Mesenchymal stem cell (in vitro differentiated cells and primary cell): ENCODE measurements around the gene FBXO34.
A peak's percentile ranks its signal among the peaks of the same experiment; 100 is the strongest.

ENCODE experiments used
- DNase-seq: peaks from one replicate; pipeline ENCODE4 v3.0.0-alpha.2; 2013
- H2AFZ ChIP-seq: one replicate; pipeline ENCODE4 v1.6.1; 2013; ENCODE audit warnings: low read depth, mild to moderate bottlenecking, control low read depth, inconsistent platforms, low read length, moderate library complexity
- H2AK5ac ChIP-seq: 2 replicates; pipeline ENCODE4 v1.6.1; 2013; ENCODE audit warnings: low read length, moderate library complexity, mild to moderate bottlenecking, inconsistent platforms; ENCODE audit not compliant: severe bottlenecking
- H2BK120ac ChIP-seq: one replicate; pipeline ENCODE4 v1.6.1; 2013; ENCODE audit warnings: low read depth, mild to moderate bottlenecking, inconsistent platforms, low read length, moderate library complexity
- H2BK12ac ChIP-seq, 2 experiments: one replicate each; pipeline ENCODE4 v1.6.1; 2013; ENCODE audit warnings: inconsistent platforms in 2 of 2, low read length in 2 of 2, mild to moderate bottlenecking in 2 of 2, moderate library complexity in 2 of 2, control low read depth in 1 of 2
- H2BK15ac ChIP-seq: one replicate; pipeline ENCODE4 v1.6.1; 2013; ENCODE audit warnings: mild to moderate bottlenecking, low read depth, inconsistent platforms; ENCODE audit not compliant: poor library complexity, severe bottlenecking
- H2BK5ac ChIP-seq: 2 replicates; pipeline ENCODE4 v1.6.1; 2013; ENCODE audit warnings: low read depth, mild to moderate bottlenecking, low read length, control low read depth, inconsistent platforms; ENCODE audit not compliant: poor library complexity, severe bottlenecking
- H3K14ac ChIP-seq, 2 experiments: one replicate each; pipeline ENCODE4 v1.6.1; 2013; ENCODE audit warnings: inconsistent platforms in 2 of 2, low read length in 2 of 2, control low read depth in 1 of 2, mild to moderate bottlenecking in 1 of 2, moderate library complexity in 1 of 2
- H3K18ac ChIP-seq, 2 experiments: one replicate each; pipeline ENCODE4 v1.6.1; 2013; ENCODE audit warnings: inconsistent platforms in 2 of 2, low read length in 2 of 2, control low read depth in 1 of 2, low read depth in 1 of 2, mild to moderate bottlenecking in 1 of 2
- H3K23ac ChIP-seq, 2 experiments: one replicate each; pipeline ENCODE4 v1.6.1; 2013; ENCODE audit warnings: inconsistent platforms in 2 of 2, low read length in 2 of 2, mild to moderate bottlenecking in 2 of 2, moderate library complexity in 2 of 2, control low read depth in 1 of 2
- H3K27ac ChIP-seq: 2 replicates; pipeline ENCODE4 v1.5.1; 2013; ENCODE audit warnings: mild to moderate bottlenecking, moderate library complexity, low read length, control low read depth, inconsistent platforms; ENCODE audit not compliant: poor library complexity, severe bottlenecking
- H3K27me3 ChIP-seq, 2 experiments: 2 replicates each; pipeline versions ENCODE4 v1.6.1 to v1.7.0; 2013; ENCODE audit warnings: low read length in 2 of 2, mild to moderate bottlenecking in 2 of 2, moderate library complexity in 2 of 2, control low read depth in 1 of 2, inconsistent platforms in 1 of 2; ENCODE audit not compliant: control insufficient read depth in 1 of 2, insufficient read depth in 1 of 2
- H3K36me3 ChIP-seq, 2 experiments: 2 replicates each; pipeline versions ENCODE4 v1.6.1 to v1.7.0; 2013; ENCODE audit warnings: low read length in 2 of 2, control low read depth in 1 of 2, inconsistent platforms in 1 of 2, low read depth in 1 of 2, mild to moderate bottlenecking in 1 of 2; ENCODE audit not compliant: insufficient read depth in 2 of 2, control insufficient read depth in 1 of 2
- H3K4ac ChIP-seq, 2 experiments: one replicate each; pipeline ENCODE4 v1.6.1; 2013; ENCODE audit warnings: inconsistent platforms in 2 of 2, low read length in 2 of 2, mild to moderate bottlenecking in 2 of 2, moderate library complexity in 2 of 2, control low read depth in 1 of 2, low read depth in 1 of 2
- H3K4me1 ChIP-seq: 2 replicates; pipeline ENCODE4 v1.6.1; 2013; ENCODE audit warnings: low read depth, low read length, control low read depth; ENCODE audit not compliant: control insufficient read depth, insufficient read depth
- H3K4me2 ChIP-seq: 2 replicates; pipeline ENCODE4 v1.6.1; 2013; ENCODE audit warnings: low read length, mild to moderate bottlenecking, inconsistent platforms; ENCODE audit not compliant: poor library complexity, severe bottlenecking
- H3K4me3 ChIP-seq, 2 experiments: 2 replicates each; pipeline versions ENCODE4 v1.5.1 to v1.7.0; 2013; ENCODE audit warnings: low read length in 2 of 2, mild to moderate bottlenecking in 2 of 2, control low read depth in 1 of 2, low read depth in 1 of 2; ENCODE audit not compliant: insufficient read depth in 1 of 2
- H3K79me1 ChIP-seq: replicated peaks from 2 replicates; pipeline ENCODE4 v1.6.1; 2013; ENCODE audit warnings: mild to moderate bottlenecking, control low read depth, low read length, inconsistent platforms; ENCODE audit not compliant: poor library complexity, severe bottlenecking
- H3K9ac ChIP-seq: 2 replicates; pipeline ENCODE4 v1.7.0; 2013; ENCODE audit warnings: mild to moderate bottlenecking, low read length, moderate library complexity
- H3K9me3 ChIP-seq: 2 replicates; pipeline ENCODE4 v1.7.0; 2013; ENCODE audit warnings: mild to moderate bottlenecking, low read length; ENCODE audit not compliant: control insufficient read depth
- H4K8ac ChIP-seq: one replicate; pipeline ENCODE4 v1.6.1; 2013; ENCODE audit warnings: inconsistent platforms, mild to moderate bottlenecking, low read length, moderate library complexity
- H4K91ac ChIP-seq: one replicate; pipeline ENCODE4 v1.6.1; 2013; ENCODE audit warnings: mild to moderate bottlenecking, low read length, inconsistent platforms
- WGBS: methylation state at CpG from one replicate; pipeline ENCODE4 v1.1.7; 2013; ENCODE audit warnings: mixed read lengths; 5-methylcytosine and 5-hydroxymethylcytosine counted together

FBXO34 gene

GRCh38 chr14:55281316-55281839 lies 10.2 kb downstream of the FBXO34 start:
- H3K4me1 ChIP-seq, result peaks cover 5% of the 10 kb centered on the region
- no peak overlapping the region for H2BK5ac ChIP-seq

DNA sequence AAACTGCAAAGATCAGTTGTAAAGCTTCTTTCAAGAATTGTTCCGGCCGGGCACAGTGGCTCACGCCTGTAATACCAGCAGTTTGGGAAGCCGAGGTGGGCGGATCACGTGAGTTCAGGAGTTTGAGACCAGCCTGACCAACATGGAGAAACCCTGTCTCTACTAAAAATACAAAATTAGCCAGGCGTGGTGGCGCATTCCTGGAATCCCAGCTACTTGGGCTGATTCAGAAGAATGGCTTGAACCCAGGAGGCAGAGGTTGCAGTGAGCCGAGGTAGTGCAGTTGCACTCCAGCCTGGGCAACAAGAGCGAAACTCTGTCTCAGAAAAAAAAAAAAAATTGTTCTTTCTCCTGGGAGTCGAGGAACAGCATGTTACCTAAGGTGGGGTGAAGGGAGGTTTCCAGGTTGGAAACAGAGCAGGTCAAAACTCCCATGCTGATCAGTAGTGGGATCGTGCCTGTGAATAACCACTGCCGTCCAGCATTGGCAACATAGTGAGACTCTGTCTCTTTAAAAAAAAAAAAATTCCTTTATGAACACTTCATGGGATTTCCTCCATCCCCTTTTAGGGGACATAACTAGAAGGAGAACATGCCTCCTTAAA lies 13.9 kb downstream of the FBXO34 start:
- H2AFZ ChIP-seq, result no peak overlapping the region
- no peak overlapping the region for H2BK12ac ChIP-seq
- H2BK120ac ChIP-seq, result no peak overlapping the region
- H3K79me1 ChIP-seq, result peaks cover 8% of the 10 kb centered on the region
- peak overlapping the region; percentile 21 for H3K4me2 ChIP-seq
- H3K4ac ChIP-seq, result no peak overlapping the region
- no peak for DNase-seq
- H3K18ac ChIP-seq, result no peak overlapping the region
- peaks cover 5% of the 10 kb centered on the region for H3K4me1 ChIP-seq
- H3K23ac ChIP-seq, result no peak overlapping the region
- 93% methylated on average over 13 of the region's 13 CpGs for whole genome bisulfite sequencing
- H3K27ac ChIP-seq, result peak overlapping the region; percentile 84
- H3K36me3 ChIP-seq, result no peaks in the 10 kb centered on the region
- H3K9ac ChIP-seq, result no peak overlapping the region
- no peak overlapping the region for H2AK5ac ChIP-seq
- no peak overlapping the region for H2BK15ac ChIP-seq
- no peaks in the 10 kb centered on the region for H3K9me3 ChIP-seq
- H4K8ac ChIP-seq, result no peak overlapping the region
- no peak overlapping the region for H2BK5ac ChIP-seq
- H3K14ac ChIP-seq, result no peak overlapping the region
- H3K27me3 ChIP-seq, result no peaks in the 10 kb centered on the region
- no peak overlapping the region for H3K4me3 ChIP-seq
- H4K91ac ChIP-seq, result no peak overlapping the region

More at GRCh38 chr14:55281316-55281839, 10.2 kb downstream of the FBXO34 start:
- Histone ChIP-seq H3K79me1 (peaks cover 7% of the 10 kb centered on the region), H3K36me3 (no peaks in the 10 kb centered on the region), H2BK12ac (no peak overlapping the region), H2AFZ (no peak overlapping the region), H3K4me3 (no peak overlapping the region), H3K23ac (no peak overlapping the region), H4K91ac (no peak overlapping the region), H3K9ac (no peak overlapping the region), H3K4me2 (no peak overlapping the region), H3K27ac (no peak overlapping the region), H2AK5ac (no peak overlapping the region), H3K27me3 (no peaks in the 10 kb centered on the region), H2BK120ac (no peak overlapping the region), H3K9me3 (no peaks in the 10 kb centered on the region), H4K8ac (no peak overlapping the region), H3K4ac (no peak overlapping the region), H3K14ac (no peak overlapping the region), H2BK15ac (no peak overlapping the region), H3K18ac (no peak overlapping the region)
- peak; percentile 6 for DNase-seq
- 91% methylated on average over 4 of the region's 6 CpGs for WGBS

DNA sequence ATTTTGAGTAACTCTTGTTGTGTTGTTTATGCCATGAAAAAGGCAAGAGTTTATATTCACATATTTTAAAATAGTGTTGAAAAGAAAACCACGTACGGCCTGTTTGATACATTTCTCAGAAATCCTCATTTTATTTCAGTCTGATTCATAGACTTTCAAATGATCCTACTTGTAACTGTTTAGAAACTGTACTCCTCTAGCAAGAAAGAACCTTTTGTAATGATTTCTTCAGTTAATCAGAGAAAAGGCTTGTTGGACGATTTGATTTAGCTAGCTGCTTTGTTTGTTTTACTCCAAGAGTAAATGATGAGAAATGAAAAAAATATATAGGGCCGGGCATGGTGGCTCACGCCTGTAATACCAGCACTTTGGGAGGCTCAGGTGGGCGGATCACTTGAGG lies 17.2 kb downstream of the FBXO34 start:
- Histone ChIP-seq H2AFZ (no peak overlapping the region), H3K27ac (no peak overlapping the region), H3K79me1 (peaks cover 11% of the 10 kb centered on the region), H3K18ac (no peak overlapping the region), H3K14ac (no peak overlapping the region), H3K4me2 (no peak overlapping the region), H3K4me3 (no peak overlapping the region), H2BK5ac (no peak overlapping the region), H3K4ac (no peak overlapping the region), H3K27me3 (no peaks in the 10 kb centered on the region), H2BK15ac (no peak overlapping the region), H3K9ac (no peak overlapping the region), H4K91ac (no peak overlapping the region), H3K4me1 (peaks cover 5% of the 10 kb centered on the region), H3K36me3 (no peaks in the 10 kb centered on the region), H2AK5ac (no peak overlapping the region), H4K8ac (no peak overlapping the region), H2BK120ac (no peak overlapping the region), H3K9me3 (no peaks in the 10 kb centered on the region), H3K23ac (no peak overlapping the region), H2BK12ac (no peak overlapping the region)
- 89% methylated on average over 4 of the region's 6 CpGs for WGBS
- DNase-seq, result no peak

- no peak overlapping the region for H4K8ac ChIP-seq
- no peak overlapping the region for H3K27ac ChIP-seq
- no peaks in the 10 kb centered on the region for H3K9me3 ChIP-seq
- H2BK120ac ChIP-seq, result no peak overlapping the region
- H2BK12ac ChIP-seq, result no peak overlapping the region
- H2AK5ac ChIP-seq, result no peak overlapping the region
- H3K4me1 ChIP-seq, result no peaks in the 10 kb centered on the region
- no peak overlapping the region for H3K23ac ChIP-seq
- no peak overlapping the region for H2BK5ac ChIP-seq
- no peak overlapping the region for H2AFZ ChIP-seq
- H3K27me3 ChIP-seq, result no peaks in the 10 kb centered on the region
- no peak for DNase-seq
- H3K18ac ChIP-seq, result no peak overlapping the region
- H3K9ac ChIP-seq, result no peak overlapping the region
- H3K14ac ChIP-seq, result no peak overlapping the region
- WGBS, result 100% methylated on average over 1 of the region's 3 CpGs
- H3K4me2 ChIP-seq, result no peak overlapping the region
- no peak overlapping the region for H2BK15ac ChIP-seq
- H3K79me1 ChIP-seq, result peaks cover 9% of the 10 kb centered on the region
- H3K4ac ChIP-seq, result no peak overlapping the region
- H3K36me3 ChIP-seq, result no peaks in the 10 kb centered on the region
- H3K4me3 ChIP-seq, result no peak overlapping the region
- no peak overlapping the region for H4K91ac ChIP-seq
These were observed 20.4 kb downstream of the FBXO34 start for GRCh38 chr14:55291480-55292081.
